Peyer's patch (tissue), 4 donors: ENCODE data around the gene WDR59. TPM values are rescaled to one million over a fixed set of nuclear protein-coding genes. Genes with fewer than 3 reads are reported as not detected.

Experiments
- DNase-seq, 3 donors: peaks; one replicate each; pipeline ENCODE4 v3.0.0-alpha.2; 2017 to 2019
- H3K27ac ChIP-seq, 4 donors: fragments of 200-600 bp; sonication (generic); one replicate each; pipeline ENCODE4 v1.5.1; 2016 to 2019
- H3K27me3 ChIP-seq, 2 donors: fragments of 200-600 bp; sonication (generic); one replicate each; pipeline ENCODE4 v1.5.1; 2019
- H3K36me3 ChIP-seq, 3 donors: fragments of 200-600 bp; sonication (generic); one replicate each; pipeline ENCODE4 v1.5.1; 2016 to 2019
- H3K4me1 ChIP-seq, 4 donors: fragments of 200-600 bp; sonication (generic); one replicate each; pipeline ENCODE4 v1.5.1; 2016 to 2019
- H3K4me3 ChIP-seq, 4 donors: fragments of 200-600 bp; sonication (generic); 1 replicate in 3 of 4; 2 replicates in 1 of 4; pipeline ENCODE4 v1.5.1; 2016 to 2019; ENCODE audit warnings: mild to moderate bottlenecking in 1 of 4
- H3K9me3 ChIP-seq, 4 donors: fragments of 200-600 bp; sonication (generic); one replicate each; pipeline ENCODE4 v1.5.1; 2016 to 2019; ENCODE audit warnings: mild to moderate bottlenecking in 1 of 4
- POLR2A ChIP-seq, 2 donors: fragments of 450-650 bp; IDR thresholded peaks; one replicate each; pipeline ENCODE4 v1.5.1; 2017; ENCODE audit warnings: antibody characterized with exemption in 2 of 2, mild to moderate bottlenecking in 2 of 2, moderate library complexity in 2 of 2
- total RNA-seq, 4 donors: library from RNA; depleted of rRNA; stranded (reverse); fragments of >200 nt; gene quantifications; one replicate each; pipeline ENCODE4 v1.1.0, GENCODE V29; 2016
- TF ChIP-seq, protein P1 (sequence below), 6 experiments: fragments of 450-650 bp in 4 of 6; fragments of 200-600 bp in 2 of 6; sonication (generic) in 1 of 6; IDR thresholded peaks; one replicate each; pipeline ENCODE4 v1.5.1; 2017 to 2019; ENCODE audit warnings: antibody characterized with exemption in 6 of 6, mild to moderate bottlenecking in 3 of 6, moderate library complexity in 1 of 6

WDR59 gene
- total RNA-seq, 4 donors from 2014 or later = 32.9 to 127 (median 102) TPM

DNA sequence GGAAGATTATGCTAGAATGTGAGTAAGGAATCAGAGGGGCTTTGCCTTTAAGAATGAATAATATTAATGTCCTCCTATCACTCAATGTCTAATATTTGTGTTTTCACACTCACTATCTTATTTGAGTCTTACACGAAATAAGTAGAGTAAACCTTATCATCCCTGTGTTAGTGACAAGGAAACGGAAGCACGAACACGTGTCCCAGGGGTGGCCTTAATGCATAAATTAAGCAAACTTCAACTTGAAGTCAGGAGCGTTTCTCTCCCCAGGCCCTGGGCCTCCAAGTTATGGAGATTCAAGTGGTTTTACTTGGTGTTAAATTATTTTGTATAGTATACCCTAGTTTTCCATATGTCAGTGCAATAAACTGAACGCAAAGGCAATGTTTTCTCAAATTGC, 96.0 kb downstream of the WDR59 start:
- no peak for DNase-seq
- no peaks in the 10 kb centered on the region for H3K4me1 ChIP-seq
- H3K27ac ChIP-seq = no peak overlapping the region
- no peak overlapping the region for H3K4me3 ChIP-seq
- no peaks in the 10 kb centered on the region for H3K9me3 ChIP-seq
- H3K27me3 ChIP-seq = no peaks in the 10 kb centered on the region
- peaks cover 0 to 84% (median 0%) of the 10 kb centered on the region in 3 donors for H3K36me3 ChIP-seq
- no peak for TF ChIP-seq POLR2A (IDR thresholded peaks at IDR 0.05)
- TF ChIP-seq, protein P1, sequence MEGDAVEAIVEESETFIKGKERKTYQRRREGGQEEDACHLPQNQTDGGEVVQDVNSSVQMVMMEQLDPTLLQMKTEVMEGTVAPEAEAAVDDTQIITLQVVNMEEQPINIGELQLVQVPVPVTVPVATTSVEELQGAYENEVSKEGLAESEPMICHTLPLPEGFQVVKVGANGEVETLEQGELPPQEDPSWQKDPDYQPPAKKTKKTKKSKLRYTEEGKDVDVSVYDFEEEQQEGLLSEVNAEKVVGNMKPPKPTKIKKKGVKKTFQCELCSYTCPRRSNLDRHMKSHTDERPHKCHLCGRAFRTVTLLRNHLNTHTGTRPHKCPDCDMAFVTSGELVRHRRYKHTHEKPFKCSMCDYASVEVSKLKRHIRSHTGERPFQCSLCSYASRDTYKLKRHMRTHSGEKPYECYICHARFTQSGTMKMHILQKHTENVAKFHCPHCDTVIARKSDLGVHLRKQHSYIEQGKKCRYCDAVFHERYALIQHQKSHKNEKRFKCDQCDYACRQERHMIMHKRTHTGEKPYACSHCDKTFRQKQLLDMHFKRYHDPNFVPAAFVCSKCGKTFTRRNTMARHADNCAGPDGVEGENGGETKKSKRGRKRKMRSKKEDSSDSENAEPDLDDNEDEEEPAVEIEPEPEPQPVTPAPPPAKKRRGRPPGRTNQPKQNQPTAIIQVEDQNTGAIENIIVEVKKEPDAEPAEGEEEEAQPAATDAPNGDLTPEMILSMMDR (IDR thresholded peaks at IDR 0.05) = no peak

DNA sequence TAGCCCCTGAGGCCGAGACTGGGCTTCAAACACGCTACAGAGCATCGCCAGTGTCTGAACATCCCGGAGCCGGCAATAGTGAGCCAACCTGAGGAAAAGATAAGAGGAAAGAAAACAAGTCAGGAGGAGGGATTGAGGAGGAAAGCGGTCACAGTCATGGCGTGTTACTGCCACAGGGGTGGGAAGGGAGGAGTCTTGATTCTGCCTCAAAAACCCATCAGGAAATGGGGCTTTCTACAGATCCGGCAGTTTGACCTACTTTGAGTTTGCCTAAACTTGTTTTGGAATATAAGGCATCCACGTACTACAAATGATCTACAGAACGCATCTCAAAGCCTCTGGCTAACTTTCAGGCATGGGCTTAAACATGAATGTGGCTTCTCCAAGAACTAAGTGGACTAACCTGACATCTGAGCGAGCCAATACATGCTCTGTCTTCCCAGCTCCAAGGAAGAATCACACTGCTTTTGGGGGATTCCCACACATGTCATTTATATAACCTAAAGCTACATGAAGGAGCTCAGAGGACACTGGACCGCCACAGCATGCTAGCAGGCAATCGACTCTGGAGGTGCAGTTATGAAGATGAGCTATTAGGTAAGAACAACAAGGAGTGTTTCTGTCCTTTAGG, 96.6 kb downstream of the WDR59 start:
- Histone ChIP-seq H3K27ac (no peak overlapping the region), H3K27me3 (no peaks in the 10 kb centered on the region), H3K4me1 (no peaks in the 10 kb centered on the region), H3K4me3 (no peak overlapping the region), H3K36me3 (peaks cover 0 to 82% (median 0%) of the 10 kb centered on the region in 3 donors), H3K9me3 (no peaks in the 10 kb centered on the region)
- DNase-seq = no peak
- no peak for TF ChIP-seq POLR2A (IDR thresholded peaks at IDR 0.05)
- TF ChIP-seq, protein P1 (IDR thresholded peaks at IDR 0.05) = no peak

DNA sequence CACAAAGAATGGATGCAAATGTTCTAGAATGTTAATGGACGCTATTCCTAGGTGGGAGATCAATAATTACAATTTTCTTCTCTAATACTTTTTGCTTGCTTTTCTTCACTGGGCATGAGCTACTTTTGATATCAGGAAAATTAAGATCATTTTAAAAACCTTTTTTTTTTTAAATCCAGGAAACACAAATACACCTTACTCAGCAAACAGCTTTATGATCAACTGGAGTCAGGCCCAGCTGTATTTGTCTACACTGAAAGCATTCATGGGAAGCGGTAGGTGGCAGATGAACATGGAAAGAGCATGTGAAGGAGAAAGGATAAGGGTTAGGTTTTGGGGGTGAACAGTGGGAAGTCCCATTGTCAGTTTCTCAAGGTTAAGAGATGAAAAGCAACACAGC, 97.8 kb downstream of the WDR59 start:
- no peaks in the 10 kb centered on the region for H3K4me1 ChIP-seq
- no peaks in the 10 kb centered on the region for H3K9me3 ChIP-seq
- no peaks in the 10 kb centered on the region for H3K27me3 ChIP-seq
- H3K27ac ChIP-seq = no peak overlapping the region
- no peak for TF ChIP-seq POLR2A (IDR thresholded peaks at IDR 0.05)
- TF ChIP-seq, protein P1 (IDR thresholded peaks at IDR 0.05) = no peak
- no peak overlapping the region for H3K4me3 ChIP-seq
- DNase-seq = no peak
- peaks cover 0 to 73% (median 0%) of the 10 kb centered on the region in 3 donors for H3K36me3 ChIP-seq

DNA sequence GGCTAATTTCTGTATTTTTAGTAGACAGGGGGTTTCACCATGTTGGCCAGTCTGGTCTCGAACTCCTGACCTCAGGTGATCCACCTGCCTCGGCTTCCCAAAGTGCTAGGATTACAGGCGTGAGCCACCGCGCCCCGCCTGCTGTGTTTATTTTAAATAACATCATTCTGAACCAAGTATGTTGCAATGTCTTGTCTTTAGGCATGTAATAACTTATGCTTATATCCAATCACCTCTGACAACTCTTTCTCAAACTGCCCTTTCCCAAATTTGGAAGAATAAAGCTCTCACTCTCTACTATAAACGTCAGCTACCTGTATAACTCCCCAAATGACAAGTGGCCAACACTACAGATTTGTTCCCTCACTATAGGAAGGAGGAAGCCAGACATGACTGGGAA, 107.2 kb downstream of the WDR59 start:
- H3K9me3 ChIP-seq = no peaks in the 10 kb centered on the region
- H3K27me3 ChIP-seq = no peaks in the 10 kb centered on the region
- no peak for TF ChIP-seq POLR2A (IDR thresholded peaks at IDR 0.05)
- TF ChIP-seq, protein P1 (IDR thresholded peaks at IDR 0.05) = no peak
- no peak overlapping the region for H3K27ac ChIP-seq
- peaks cover 0 to 33% (median 0%) of the 10 kb centered on the region in 3 donors for H3K36me3 ChIP-seq
- no peak for DNase-seq
- H3K4me1 ChIP-seq = no peaks in the 10 kb centered on the region
- H3K4me3 ChIP-seq = no peak overlapping the region

DNA sequence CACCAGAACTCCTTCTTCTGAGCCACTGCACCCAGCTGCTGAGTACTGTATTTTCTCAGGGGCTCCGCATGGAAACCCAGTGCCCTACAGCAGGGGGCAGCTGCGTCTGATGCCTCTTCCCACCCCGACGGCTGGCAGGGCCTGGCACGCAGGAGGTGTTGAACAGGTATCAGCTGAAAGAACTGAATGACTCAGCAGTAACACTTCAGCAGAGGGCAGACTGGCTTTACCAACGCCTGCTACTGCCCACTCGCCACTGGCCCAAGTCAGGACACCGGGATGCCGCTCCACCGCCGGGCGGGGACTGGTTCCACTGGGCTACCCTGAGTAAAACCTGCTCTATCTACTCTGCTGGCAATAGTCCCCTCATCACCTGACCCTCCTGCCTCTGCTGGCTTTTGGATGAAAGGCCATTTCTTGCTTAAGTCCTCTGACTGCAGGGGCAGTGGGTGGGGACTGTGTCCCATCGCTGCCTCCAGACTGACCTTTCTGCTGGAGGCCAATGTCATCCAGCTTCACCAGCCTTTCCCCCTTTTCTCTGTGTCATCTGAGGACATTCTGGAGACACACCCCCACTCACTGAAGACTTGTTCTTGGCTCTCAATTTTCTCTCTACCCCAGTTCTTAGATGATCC, 109.9 kb downstream of the WDR59 start:
- no peak for TF ChIP-seq POLR2A (IDR thresholded peaks at IDR 0.05)
- TF ChIP-seq, protein P1 (IDR thresholded peaks at IDR 0.05) = no peak
- Histone ChIP-seq H3K27ac (no peak overlapping the region), H3K4me1 (no peaks in the 10 kb centered on the region), H3K4me3 (no peak overlapping the region), H3K9me3 (no peaks in the 10 kb centered on the region), H3K27me3 (no peaks in the 10 kb centered on the region), H3K36me3 (peaks cover 0 to 41% (median 0%) of the 10 kb centered on the region in 3 donors)
- DNase-seq = peak in 1 of 3 donors; percentile 31
